Stimulated activated CD4-positive, alpha-beta T cell treated with anti-CD3 and anti-CD28 coated beads, TNF-alpha, amount 100 ng/mL, for 4 hours (primary cell): Measurements from ENCODE around the gene IFI27L1.
"Not testable (repeated sequence)": the region's sequence is repeated elsewhere in the genome, so short reads cannot be mapped to it uniquely, and the experiment has no call there.

ENCODE experiments used
- DNase-seq, 3 experiments: peaks; one replicate each; pipeline ENCODE4 v3.0.0-alpha.2; 2020; ENCODE audit warnings: low read depth in 3 of 3

IFI27L1 gene

DNA sequence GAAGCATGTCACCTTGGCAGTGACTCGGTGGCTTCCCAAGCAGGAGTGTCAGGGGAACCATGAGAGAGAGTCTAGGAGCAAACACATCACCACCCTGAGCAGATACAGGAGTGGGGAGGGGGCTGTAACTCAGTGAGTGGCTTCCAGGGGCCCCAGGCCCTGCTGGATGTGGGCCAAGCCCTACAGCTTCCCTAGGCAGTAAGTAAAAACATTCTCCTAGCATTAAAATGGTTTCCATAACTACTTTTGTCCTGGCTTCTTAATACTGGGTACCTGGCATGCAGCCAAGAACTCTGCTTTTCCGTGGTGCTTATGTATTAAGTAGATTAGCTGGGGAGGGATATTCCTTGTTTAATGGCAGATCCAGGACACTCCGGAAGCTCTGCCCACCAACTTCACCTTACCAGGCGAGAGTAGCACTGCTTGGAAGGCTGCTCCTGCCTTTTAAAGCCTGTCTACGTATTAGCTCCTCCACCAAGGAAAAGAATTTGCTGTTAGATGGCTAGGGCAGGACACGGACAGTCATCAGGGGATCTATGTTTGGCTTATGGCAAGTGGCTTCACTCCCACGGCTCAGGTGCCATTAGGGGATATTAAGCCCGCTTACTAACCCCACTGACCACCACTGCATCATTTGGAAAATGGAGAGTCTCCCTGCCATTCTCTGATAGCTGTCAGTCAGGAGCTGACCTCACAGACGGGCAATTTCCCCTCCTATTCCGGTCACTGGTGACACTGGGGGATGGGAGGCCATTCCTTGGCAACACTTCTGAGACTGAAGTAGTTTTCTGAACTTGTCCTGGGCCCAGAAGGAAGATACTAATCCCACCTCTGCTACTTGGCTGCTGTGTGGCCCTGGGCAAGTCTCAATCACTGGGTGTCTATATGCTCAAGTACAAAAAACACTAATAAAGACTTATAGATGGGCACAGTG lies 32.2 kb upstream of the IFI27L1 start:
- DNase-seq: no peak

GRCh38 chr14:94049625-94050023 lies 31.5 kb upstream of the IFI27L1 start:
- no peak for DNase-seq

DNA sequence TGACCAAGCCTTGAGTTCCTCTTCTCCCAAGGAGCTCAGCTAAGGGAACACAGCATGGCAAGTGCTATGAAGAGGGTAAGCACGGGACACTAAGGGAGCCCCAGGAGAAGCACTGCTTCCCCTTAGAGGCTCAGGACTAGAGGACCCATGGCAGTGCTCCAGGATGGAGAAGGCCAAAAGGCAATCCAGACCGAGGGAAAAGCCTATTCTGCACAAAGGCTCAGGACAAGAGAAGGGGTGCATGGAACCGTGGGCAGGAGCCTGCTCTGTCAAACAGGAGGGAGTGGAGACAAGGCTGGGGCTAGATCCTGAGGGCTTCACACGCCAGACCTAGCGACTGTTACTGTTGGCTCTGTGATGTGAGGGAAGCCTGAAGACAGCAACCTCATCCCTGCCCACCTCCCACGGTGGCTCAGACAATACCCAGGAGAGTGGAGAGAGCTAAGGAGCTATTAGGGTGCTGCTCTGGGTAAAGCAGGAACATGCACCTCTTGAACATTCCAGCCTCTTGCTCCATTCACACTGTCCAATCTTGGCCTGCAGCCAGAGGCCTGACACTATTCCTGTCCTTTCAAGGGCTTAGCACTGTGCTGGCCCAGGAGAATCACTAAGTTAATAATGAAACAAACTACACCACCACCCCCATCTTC lies 30.8 kb upstream of the IFI27L1 start:
- DNase-seq: no peak

DNA sequence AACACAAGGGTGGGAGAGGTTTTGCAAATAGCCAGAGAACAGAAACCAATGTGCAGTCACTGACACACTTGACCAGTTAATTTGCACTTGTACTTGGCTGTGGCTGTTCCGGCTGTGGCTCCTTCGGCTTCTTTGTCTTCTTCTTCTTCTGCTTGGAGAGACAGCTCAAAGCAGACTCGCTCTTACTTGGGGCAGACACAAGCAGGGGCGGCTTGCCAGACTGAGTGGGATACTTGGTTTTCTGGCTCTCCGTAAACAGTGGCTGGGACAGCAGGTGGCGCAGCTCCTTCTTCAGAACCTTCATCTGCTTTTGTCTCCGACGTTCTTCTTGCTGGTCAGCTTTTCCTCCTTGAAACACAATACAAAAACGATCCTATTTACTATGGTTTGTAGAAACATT lies 30.0 kb upstream of the IFI27L1 start:
- DNase-seq: no peak

DNA sequence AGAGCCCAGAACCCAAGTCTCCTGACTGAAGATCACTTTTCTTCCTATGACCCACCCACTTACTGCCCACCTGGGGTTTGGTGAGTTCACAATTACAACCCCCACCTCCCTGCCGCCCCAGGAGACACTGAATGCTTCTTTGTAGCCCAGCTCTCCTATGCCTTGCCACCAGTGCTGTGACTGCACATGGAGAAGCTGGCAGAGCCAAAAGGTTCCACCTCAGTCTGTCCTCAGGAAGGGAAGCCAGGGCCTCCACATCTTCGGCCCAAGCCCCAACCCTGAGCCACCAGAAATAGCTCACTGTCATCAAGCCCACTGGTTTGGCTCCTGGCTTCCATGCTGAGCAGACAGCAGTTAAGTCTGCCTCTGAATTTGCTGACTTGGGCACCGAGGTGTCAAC lies 29.3 kb upstream of the IFI27L1 start:
- DNase-seq: no peak

GRCh38 chr14:94052199-94052598 lies 28.9 kb upstream of the IFI27L1 start:
- DNase-seq: no peak

GRCh38 chr14:94052662-94053061 lies 28.4 kb upstream of the IFI27L1 start:
- DNase-seq: no peak

DNA sequence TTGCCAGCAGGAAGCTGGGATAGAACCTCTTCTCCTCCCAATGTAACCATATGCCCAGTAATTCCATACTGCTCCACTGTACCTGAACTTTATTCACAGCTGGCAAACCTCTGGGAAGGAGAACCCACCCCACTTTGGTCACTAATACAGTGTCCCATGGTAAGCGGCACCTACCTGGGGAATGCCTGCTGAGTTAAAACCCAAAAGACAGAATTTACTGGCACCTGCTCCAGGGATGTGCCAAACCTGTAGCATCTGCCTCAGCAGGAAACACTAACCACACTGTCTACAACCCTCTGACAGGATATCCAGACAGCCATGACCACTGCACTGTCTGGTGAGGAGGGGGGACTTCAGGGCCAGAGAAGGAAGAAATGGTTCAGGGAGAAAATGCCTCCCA lies 26.7 kb upstream of the IFI27L1 start:
- no peak for DNase-seq

- DNase-seq: no peak
Measured at GRCh38 chr14:94054936-94055335, 26.2 kb upstream of the IFI27L1 start.

DNA sequence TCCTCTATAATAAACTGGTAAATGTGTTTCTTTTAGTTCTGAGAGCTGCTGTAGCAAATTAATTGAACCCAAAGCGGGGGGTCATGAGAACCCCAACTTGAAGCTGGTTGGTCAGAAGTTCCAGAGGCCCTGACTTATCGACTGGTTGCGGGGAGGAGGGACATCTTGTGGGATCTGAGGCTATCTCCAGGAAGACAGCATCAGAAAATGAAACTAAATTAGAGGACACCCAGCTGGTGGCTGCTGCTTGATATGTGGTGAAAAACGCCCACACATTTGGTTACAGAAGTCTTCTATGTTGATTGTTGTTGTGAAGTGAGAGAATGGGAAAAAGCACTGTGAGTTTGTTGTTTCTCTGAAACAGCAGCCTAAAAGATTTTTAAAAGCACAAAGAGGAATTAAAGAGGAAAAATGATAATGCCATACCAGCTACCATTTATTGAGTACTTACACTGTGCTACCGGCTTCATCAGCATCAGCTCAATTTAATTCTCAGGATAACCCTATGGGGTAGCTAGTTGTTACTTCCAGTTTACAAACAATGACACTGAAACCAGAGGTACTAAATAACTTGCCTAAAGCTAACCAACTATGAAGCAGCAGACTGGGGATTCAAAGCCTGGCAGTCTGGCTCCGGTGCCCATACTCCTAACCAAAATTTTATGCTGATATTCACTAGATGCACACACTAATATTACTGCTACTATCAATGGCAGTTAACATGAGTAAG lies 24.4 kb upstream of the IFI27L1 start:
- no peak for DNase-seq

GRCh38 chr14:94058128-94058673 lies 22.9 kb upstream of the IFI27L1 start:
- DNase-seq: no peak

DNA sequence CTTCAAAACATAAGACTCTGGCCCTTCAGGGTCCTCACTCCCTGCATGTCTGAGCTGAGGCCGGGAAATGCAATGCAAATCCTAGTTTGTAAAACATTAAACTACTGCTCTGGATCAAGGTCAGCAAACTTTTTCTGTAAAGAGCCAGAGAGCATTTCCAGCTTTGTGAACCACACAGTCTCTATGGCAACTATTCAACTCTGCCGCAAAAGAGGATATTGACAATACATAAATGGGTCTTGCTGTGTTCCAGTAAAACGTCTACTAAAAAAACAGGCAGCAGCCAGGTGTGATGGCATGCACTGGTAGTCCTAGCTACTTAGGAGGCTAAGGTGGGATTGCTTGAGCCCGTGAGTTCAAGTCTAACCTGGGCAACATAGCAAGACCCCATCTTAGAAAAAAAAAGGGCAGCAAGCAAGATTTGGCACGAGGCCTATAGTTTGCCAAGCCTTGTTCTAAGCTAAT lies 22.4 kb upstream of the IFI27L1 start:
- DNase-seq: no peak

GRCh38 chr14:94059998-94060397 lies 21.1 kb upstream of the IFI27L1 start:
- DNase-seq: no peak

GRCh38 chr14:94062344-94062940 lies 18.7 kb upstream of the IFI27L1 start:
- DNase-seq: no peak

GRCh38 chr14:94066089-94066676 lies 14.9 kb upstream of the IFI27L1 start:
- no peak for DNase-seq

DNA sequence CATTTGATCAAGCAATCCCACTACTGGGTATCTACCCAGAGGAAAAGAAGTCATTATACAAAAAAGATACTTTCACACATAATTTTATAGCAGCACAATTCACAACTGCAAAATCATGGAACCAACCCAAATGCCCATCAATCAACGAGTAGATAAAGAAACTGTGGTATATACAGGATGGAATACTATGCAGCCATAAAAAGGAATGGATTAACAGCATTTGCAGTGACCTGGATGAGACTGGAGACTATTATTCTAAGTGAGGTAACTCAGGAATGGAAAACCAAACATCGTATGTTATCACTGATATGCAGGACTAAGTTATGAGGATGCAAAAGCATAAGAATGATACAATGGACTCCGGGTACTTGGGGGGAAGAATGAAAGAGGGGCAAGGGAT lies 9.0 kb upstream of the IFI27L1 start:
- DNase-seq: not testable (repeated sequence)

GRCh38 chr14:94074534-94074933 lies 6.6 kb upstream of the IFI27L1 start:
- DNase-seq: no peak

- no peak for DNase-seq
Measured at GRCh38 chr14:94075008-94075407, 6.1 kb upstream of the IFI27L1 start.

DNA sequence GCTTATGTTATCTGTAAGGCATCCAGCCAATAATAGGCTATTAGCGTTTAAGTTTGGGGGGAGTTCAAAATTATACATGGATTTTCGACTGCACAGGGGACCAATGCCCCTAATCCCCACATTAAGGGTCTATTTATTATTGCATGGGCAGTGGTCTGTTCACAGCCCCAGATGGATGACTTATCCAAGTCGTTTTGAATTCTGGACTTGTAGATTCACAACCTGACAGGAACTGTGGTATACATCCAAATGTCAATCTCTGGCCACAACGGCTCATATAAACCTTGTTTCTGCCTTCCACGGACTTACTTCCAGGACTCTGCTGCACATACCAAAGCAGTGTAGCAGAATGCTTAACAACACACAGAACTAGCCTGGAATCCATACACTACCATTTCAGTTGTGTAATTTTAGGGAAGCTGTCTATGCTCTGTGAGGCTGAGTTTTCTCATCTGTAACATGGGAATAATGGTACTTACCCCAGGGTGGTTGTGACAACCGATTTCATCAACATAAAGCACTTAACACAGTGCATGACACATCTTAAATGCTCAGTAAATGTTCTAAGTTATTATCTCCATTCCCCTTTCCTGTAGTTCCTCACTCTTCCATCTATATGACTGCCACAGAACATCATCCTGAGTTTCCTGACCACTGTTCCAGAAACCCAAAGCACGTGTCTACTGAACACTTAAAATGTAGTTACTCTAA lies 3.8 kb upstream of the IFI27L1 start:
- DNase-seq: no peak

DNA sequence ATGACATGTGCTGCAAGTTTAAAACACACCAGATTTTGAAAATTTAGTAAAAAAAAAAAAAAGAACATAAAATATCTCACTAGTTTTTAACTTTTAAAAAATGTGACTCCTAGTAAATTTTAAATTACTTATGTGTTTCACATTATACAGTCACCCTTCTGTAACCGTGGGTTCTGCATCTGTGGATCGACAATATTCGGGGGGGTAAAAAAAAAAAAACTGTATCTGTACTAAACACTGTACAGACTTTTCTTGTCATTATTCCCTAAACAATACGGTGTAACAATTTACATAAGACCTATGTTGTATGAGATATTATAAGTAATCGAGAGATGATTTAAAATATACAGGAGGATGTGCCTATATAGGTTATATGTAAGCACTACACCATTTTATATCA lies 3.3 kb upstream of the IFI27L1 start:
- DNase-seq: no peak
